GM18868 (cell line): Measurements from ENCODE around the gene MEFV.

ENCODE experiments used
- ATAC-seq: cut with Tn5 transposase; IDR thresholded peaks from one replicate; pipeline ENCODE4 v1.9.1; 2021; ENCODE audit warnings: mild to moderate bottlenecking, moderate library complexity; ENCODE audit not compliant: unreplicated experiment

MEFV gene

GRCh38 chr16:3268294-3268693, 11.9 kb upstream of the MEFV start:
- ATAC-seq: no peak

GRCh38 chr16:3266873-3267537, 10.6 kb upstream of the MEFV start:
- ATAC-seq: no peak

DNA sequence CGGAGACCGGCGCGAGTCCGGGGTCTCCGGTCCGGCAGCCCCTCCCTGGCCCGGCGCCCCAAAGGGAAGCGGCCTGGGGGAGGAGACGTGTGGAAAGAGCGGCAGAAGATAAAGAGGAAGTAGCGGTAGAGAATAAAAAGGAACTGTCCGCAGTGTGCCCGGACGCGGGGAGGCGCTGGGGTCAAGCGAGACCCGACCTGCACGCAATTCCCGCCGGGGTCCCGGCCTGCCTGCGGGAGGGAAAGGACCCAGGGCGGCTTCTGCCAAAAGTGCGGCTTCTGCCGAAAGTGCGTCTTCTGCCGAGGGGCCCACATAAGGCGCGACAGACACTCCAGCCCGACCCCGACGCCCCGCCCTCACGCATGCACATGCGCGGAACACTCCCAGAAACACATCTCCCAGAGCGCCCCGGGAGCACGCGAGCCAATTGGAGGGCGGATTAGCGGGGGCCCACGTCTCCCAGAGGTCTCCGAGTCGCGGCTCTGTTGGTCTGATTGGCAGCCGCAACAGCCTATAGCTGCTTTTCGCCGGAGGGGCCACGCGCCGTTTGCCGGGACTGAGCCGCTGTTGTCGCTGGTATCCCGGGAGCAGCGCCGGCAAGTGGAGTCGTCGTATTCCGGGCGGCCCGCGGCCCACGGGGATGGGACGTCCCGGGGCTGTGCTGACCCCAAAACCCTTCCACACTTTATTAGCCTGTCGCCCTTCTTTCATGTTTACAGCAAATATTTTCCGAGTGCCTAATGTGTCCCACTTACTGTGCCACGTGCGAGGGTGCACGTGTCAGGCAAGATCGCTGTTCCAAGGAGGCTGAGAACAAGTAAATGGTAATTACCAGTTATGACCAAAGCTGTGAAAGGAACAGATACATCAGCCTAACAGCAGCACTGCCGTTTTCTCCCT, 8.0 kb upstream of the MEFV start:
- peak; percentile 90 for ATAC-seq

- ATAC-seq: no peak
These were observed 6.1 kb upstream of the MEFV start for GRCh38 chr16:3262517-3262916.

DNA sequence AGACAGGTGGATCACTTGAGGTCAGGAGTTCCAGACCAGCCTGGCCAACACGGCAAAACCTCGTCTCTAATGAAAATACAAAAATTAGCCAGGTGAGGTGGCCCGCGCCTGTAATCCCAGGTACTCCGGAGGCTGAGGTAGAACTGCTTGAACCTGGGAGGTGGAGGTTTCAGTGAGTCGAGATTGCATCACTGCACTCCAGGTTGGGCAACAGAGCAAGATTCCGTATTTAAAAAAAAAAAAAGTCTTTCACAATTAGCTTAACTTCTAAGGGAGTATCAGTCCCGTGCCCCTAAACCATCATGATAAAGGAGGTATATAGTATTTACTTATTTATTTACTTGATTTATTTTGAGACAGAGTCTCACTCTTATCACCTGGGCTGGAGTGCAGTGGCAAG, 3.4 kb upstream of the MEFV start:
- ATAC-seq: no peak

GRCh38 chr16:3256866-3257465, 533 bp upstream of the MEFV start:
- no peak for ATAC-seq

GRCh38 chr16:3254309-3254708, 2.1 kb downstream of the MEFV start:
- no peak for ATAC-seq

- ATAC-seq: no peak
These were observed 3.5 kb downstream of the MEFV start for GRCh38 chr16:3252967-3253366.

DNA sequence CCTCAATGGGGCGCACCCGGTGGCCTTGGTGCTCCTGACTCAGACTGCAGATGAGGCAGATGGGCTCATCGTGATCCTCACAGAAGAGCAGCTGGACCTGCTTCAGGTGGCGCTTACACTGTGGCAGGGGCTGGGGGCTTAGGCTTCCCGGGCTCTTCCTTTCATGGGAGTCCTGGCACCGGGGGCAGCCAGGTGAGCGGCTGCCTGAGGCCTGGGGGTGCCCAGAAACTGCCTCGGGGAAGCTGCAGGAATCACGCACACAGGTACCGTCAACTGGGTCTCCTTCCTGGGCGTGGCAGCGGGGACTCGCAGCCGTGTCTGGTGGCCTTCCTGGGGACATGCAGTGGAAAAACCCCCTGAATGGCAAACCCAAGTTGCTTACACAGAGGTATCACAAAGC, 7.0 kb downstream of the MEFV start:
- no peak for ATAC-seq

GRCh38 chr16:3249020-3249419, 7.4 kb downstream of the MEFV start:
- no peak for ATAC-seq

GRCh38 chr16:3248596-3248995, 7.8 kb downstream of the MEFV start:
- ATAC-seq: no peak

DNA sequence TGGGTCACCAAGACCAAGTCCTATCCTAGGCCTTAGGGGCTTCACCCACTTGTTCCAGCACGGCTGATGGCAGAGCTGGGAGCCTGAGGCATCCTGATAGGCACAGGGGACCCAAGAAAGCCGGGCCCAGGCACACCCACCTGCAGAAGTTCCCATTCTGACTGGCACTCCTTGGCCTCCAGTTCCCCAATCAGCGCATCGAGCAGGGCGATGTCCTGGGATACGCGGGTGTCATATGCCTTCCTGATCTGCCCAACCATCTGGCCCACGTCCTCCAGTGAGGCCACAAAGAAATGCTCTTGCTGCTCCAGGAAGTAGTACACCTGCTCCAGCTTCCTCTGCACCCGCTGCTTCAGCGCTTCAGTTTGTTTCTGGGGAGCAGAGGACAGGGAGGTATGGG, 9.6 kb downstream of the MEFV start:
- no peak for ATAC-seq

- ATAC-seq: no peak
These were observed 10.4 kb downstream of the MEFV start for GRCh38 chr16:3246002-3246401.

GRCh38 chr16:3243882-3244281, 12.6 kb downstream of the MEFV start:
- ATAC-seq: no peak

GRCh38 chr16:3242709-3243108, 13.7 kb downstream of the MEFV start:
- ATAC-seq: no peak

DNA sequence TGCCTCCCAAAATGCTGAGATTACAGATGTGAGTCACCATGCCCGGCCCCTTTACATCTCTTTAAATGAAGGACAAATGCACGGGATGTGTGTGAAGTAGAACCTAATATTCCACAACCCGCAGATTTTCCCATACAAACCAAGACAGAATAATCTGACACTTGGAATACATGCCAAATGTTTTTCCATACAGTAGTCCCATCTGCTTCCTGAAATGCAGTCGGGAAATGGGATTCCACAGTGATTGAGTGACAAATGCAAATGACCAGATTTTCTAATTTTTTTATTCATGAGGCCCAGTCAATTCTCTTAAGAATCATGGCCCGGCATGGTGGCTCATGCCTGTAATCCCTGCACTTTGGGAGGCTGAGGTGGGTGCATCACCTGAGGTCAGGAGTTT, 14.7 kb downstream of the MEFV start:
- no peak for ATAC-seq

DNA sequence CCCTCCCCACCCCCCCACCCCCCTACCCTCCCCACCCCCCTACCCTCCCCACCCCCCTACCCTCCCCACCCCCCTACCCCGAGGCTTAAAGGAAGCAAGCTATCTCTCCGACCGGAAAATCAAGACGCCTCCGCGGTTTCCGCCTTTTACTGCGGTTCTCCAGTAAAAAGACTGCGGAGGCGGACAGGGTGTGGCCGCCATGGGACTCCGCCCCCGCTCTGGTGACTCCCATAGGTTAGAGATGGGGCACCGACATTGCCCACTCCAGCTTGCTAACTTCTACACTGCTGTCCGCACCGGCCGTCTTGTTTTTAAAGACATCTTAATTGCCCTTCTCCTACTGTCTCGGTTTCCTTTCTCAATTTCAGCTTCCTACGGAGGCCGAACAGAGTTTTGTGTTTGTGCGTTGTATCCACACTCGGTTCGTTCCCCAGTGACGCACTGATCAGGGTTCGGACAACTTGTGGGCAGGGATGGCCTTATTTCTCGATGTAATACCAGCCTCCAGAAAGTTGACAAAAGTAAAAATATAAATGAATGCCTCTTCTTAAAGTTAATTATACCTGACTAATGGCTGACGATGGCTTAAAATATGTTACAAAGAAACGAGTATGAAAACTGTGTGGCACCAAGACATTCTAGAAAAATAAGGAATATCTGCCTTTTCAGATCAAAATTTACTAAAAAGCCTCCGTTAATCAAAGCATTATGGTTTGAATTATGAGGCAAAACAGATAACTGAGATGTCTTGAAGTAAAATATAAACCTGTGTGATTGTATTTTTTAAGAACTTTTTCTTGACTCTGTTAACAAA, 20.4 kb downstream of the MEFV start:
- no peak for ATAC-seq

DNA sequence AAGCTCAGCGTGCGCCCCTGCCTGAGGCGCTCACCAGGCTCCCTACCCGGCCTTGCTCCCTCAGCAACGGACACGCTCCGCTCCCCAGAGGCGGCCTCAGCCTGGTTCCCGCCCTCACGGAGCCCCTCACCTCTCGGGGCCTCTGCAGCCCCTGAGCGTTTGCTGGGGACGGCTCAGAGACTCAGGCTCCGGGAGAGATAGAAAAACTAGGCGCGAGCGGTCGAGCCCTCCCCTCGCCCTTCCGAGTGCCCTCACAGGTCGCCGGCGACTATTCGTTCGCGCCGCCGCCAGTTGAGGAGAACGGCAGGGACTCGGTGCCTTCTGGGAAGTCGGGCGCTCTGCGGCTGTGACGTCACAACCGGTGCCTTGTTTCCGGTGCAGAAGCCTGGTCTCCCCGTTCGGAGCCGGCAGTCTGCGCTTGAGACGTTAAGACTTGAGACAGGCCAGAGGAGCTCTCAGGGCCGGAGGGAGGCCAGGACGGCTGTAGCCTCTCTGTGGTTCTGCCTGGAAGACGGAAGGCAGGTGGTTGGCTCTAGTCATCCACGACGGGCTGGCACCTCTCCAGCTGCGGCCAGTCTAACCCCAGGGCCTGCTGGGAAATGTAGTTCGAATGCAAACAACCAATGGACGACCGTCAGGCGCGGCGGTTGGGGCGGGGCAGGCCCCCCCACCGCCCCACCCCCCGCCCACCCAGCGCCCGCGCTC, 21.4 kb downstream of the MEFV start, which contains the start of gene ZNF200:
ZNF200 (minus strand) TSS at position 302 of the 705 bp plus-strand sequence. CDS start 1,403 bp downstream, outside the sequence.
- peak; percentile 91 for ATAC-seq

- ATAC-seq: no peak
These were observed 21.9 kb downstream of the MEFV start for GRCh38 chr16:3234543-3234856.

- no peak for ATAC-seq
These were observed 32.4 kb downstream of the MEFV start for GRCh38 chr16:3223913-3224515.
